ENCODE measurements around the gene AQP1.

DNA sequence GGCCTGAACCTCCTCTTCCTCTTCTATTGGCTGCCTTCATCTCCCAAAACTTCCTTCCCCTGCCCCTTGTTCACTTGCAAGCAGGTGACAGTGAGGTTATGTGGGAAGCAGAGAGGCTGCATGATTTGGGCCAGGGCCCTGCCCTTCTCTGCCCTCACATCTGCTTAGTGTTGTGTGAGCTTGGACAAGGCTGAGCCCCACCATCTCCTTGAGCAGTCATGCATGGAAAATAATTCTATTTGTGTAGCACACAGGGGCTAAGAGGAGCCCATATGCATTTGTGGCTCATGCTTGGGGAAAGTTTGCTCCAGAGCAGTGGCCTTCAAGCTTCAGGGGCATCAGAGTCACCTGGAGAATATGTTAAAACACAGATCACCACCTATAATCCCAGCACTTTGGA lies 26.8 kb upstream of the AQP1 start:
- TF ChIP-seq, protein P1, sequence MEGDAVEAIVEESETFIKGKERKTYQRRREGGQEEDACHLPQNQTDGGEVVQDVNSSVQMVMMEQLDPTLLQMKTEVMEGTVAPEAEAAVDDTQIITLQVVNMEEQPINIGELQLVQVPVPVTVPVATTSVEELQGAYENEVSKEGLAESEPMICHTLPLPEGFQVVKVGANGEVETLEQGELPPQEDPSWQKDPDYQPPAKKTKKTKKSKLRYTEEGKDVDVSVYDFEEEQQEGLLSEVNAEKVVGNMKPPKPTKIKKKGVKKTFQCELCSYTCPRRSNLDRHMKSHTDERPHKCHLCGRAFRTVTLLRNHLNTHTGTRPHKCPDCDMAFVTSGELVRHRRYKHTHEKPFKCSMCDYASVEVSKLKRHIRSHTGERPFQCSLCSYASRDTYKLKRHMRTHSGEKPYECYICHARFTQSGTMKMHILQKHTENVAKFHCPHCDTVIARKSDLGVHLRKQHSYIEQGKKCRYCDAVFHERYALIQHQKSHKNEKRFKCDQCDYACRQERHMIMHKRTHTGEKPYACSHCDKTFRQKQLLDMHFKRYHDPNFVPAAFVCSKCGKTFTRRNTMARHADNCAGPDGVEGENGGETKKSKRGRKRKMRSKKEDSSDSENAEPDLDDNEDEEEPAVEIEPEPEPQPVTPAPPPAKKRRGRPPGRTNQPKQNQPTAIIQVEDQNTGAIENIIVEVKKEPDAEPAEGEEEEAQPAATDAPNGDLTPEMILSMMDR (conservative IDR thresholded peaks at IDR 0.05): no peak
- no peak for TF ChIP-seq ZFX (IDR thresholded peaks at IDR 0.05)

Measured in C4-2B (cell line).